Prostate gland (tissue), 2 donors: ENCODE measurements around the gene TRIP13. TPM values are rescaled to one million over a fixed set of nuclear protein-coding genes. Genes with fewer than 3 reads are reported as not detected.

Experiments used
- DNase-seq: peaks from one replicate; pipeline ENCODE4 v3.0.0-alpha.2; 2019; ENCODE audit warnings: low spot score
- H3K27ac ChIP-seq, 2 donors: fragments of 200-600 bp; sonication (generic); 2 replicates each; pipeline ENCODE4 v1.5.1; 2017 to 2019
- H3K27me3 ChIP-seq: fragments of 200-600 bp; sonication (generic); replicated peaks from 2 replicates; pipeline ENCODE4 v1.5.1; 2019; ENCODE audit not compliant: insufficient read depth
- H3K36me3 ChIP-seq, 2 donors: fragments of 200-600 bp; sonication (generic); 1 replicate in 1 of 2; 2 replicates in 1 of 2; pipeline versions ENCODE4 v1.5.1 to v1.8.1; 2017 to 2019
- H3K4me1 ChIP-seq: fragments of 200-600 bp; sonication (generic); replicated peaks from 2 replicates; pipeline ENCODE4 v1.5.1; 2019
- H3K4me3 ChIP-seq, 2 donors: fragments of 200-600 bp; sonication (generic); 2 replicates each; pipeline ENCODE4 v1.5.1; 2017 to 2019
- H3K9me3 ChIP-seq: fragments of 200-600 bp; sonication (generic); 2 replicates; pipeline ENCODE4 v1.5.1; 2017
- CTCF ChIP-seq, 4 experiments: fragments of 200-600 bp in 2 of 4; fragments of 450-650 bp in 2 of 4; sonication (generic) in 2 of 4; IDR thresholded peaks; 1 replicate in 3 of 4; 2 replicates in 1 of 4; pipeline ENCODE4 v1.5.1; 2016 to 2019; ENCODE audit warnings: antibody characterized with exemption in 4 of 4, mild to moderate bottlenecking in 2 of 4, moderate library complexity in 2 of 4
- POLR2A ChIP-seq: fragments of 450-650 bp; IDR thresholded peaks from one replicate; pipeline ENCODE4 v1.6.1; 2016; ENCODE audit warnings: antibody characterized with exemption, mild to moderate bottlenecking
- POLR2AphosphoS5 ChIP-seq: sonication (generic); formaldehyde crosslinking; IDR thresholded peaks from one replicate; pipeline ENCODE4 v1.6.1; 2017; ENCODE audit warnings: antibody characterized with exemption
- WGBS: methylation state at CpG from one replicate; pipeline ENCODE4 v1.1.5; 2018; 5-methylcytosine and 5-hydroxymethylcytosine counted together
- intact Hi-C: fragments of 100-400 bp; cut with DNase I; formaldehyde crosslinking; loops from one replicate; pipeline ENCODE4 v1.14.2; 2022
- total RNA-seq, 2 donors: library from RNA; depleted of rRNA; stranded (reverse); fragments of >200 nt; gene quantifications; one replicate each; pipeline ENCODE4 v1.1.0, GENCODE V29; 2016

Gene TRIP13
- total RNA-seq, 2 donors from 2014 or later = 1.8 to 11.9 TPM

GRCh38 chr5:855771-856530 is 36.7 kb upstream of the TRIP13 start:
- H3K27ac ChIP-seq = no peak overlapping the region
- no peaks in the 10 kb centered on the region for H3K9me3 ChIP-seq
- DNase-seq = no peak
- 70% methylated on average over 21 of the region's 21 CpGs for WGBS
- no peak for TF ChIP-seq CTCF (IDR thresholded peaks at IDR 0.05)
- TF ChIP-seq POLR2AphosphoS5 = no peak
- TF ChIP-seq POLR2A = no peak
- H3K4me1 ChIP-seq = no peaks in the 10 kb centered on the region
- no peak overlapping the region for H3K4me3 ChIP-seq
- peaks cover 8% of the 10 kb centered on the region for H3K27me3 ChIP-seq
- intact Hi-C loops = no loop called here
- H3K36me3 ChIP-seq = no peaks in the 10 kb centered on the region

- H3K27ac ChIP-seq = no peak overlapping the region
- intact Hi-C loops = no loop called here
- no peaks in the 10 kb centered on the region for H3K9me3 ChIP-seq
- TF ChIP-seq POLR2AphosphoS5 (no peak), CTCF (IDR thresholded peaks at IDR 0.05) (no peak), POLR2A (no peak)
- no peak for DNase-seq
- H3K4me3 ChIP-seq = no peak overlapping the region
- H3K27me3 ChIP-seq = peaks cover 8% of the 10 kb centered on the region
- WGBS = 81% methylated on average over 16 of the region's 16 CpGs
- no peaks in the 10 kb centered on the region for H3K36me3 ChIP-seq
- no peaks in the 10 kb centered on the region for H3K4me1 ChIP-seq
Measured at GRCh38 chr5:856531-857425, 35.9 kb upstream of the TRIP13 start.

GRCh38 chr5:858726-859125 is 34.0 kb upstream of the TRIP13 start:
- intact Hi-C loops = no loop called here
- Histone ChIP-seq H3K27me3 (no peaks in the 10 kb centered on the region), H3K4me1 (no peaks in the 10 kb centered on the region), H3K36me3 (no peaks in the 10 kb centered on the region), H3K27ac (no peak overlapping the region), H3K4me3 (no peak overlapping the region), H3K9me3 (no peaks in the 10 kb centered on the region)
- WGBS = 84% methylated on average over 11 of the region's 11 CpGs
- TF ChIP-seq POLR2A = no peak
- no peak for TF ChIP-seq POLR2AphosphoS5
- TF ChIP-seq CTCF (IDR thresholded peaks at IDR 0.05) = no peak
- no peak for DNase-seq

- TF ChIP-seq CTCF (IDR thresholded peaks at IDR 0.05) (no peak), POLR2AphosphoS5 (no peak), POLR2A (no peak)
- intact Hi-C loops = no loop called here
Measured at GRCh38 chr5:859391-859790, 33.3 kb upstream of the TRIP13 start.

More at GRCh38 chr5:859391-859790, 33.3 kb upstream of the TRIP13 start:
- H3K9me3 ChIP-seq = no peaks in the 10 kb centered on the region
- no peak overlapping the region for H3K4me3 ChIP-seq
- WGBS = 76% methylated on average over 16 of the region's 16 CpGs
- DNase-seq = no peak
- H3K27me3 ChIP-seq = no peaks in the 10 kb centered on the region
- peaks cover 0 to 6% of the 10 kb centered on the region in 2 donors for H3K36me3 ChIP-seq
- H3K27ac ChIP-seq = no peak overlapping the region
- no peaks in the 10 kb centered on the region for H3K4me1 ChIP-seq
